Breast epithelium (tissue), 3 donors: ENCODE measurements around the gene HMGB4.

Experiments used
- POLR2A ChIP-seq: fragments of 450-650 bp; IDR thresholded peaks from one replicate; pipeline ENCODE4 v1.6.1; 2016; ENCODE audit warnings: antibody characterized with exemption, mild to moderate bottlenecking, moderate library complexity
- POLR2AphosphoS5 ChIP-seq, 3 donors: sonication (generic); formaldehyde crosslinking; IDR thresholded peaks; one replicate each; pipeline ENCODE4 v1.6.1; 2017; ENCODE audit warnings: antibody characterized with exemption in 3 of 3
- TF ChIP-seq, protein P1 (sequence below), 3 donors: fragments of 450-650 bp; IDR thresholded peaks; one replicate each; pipeline ENCODE4 v1.5.1; 2016 to 2017; ENCODE audit warnings: antibody characterized with exemption in 3 of 3, mild to moderate bottlenecking in 3 of 3, moderate library complexity in 3 of 3

GRCh38 chr1:33820804-33821203, 43.1 kb upstream of the HMGB4 start:
- TF ChIP-seq POLR2A (no peak), POLR2AphosphoS5 (IDR thresholded peaks at IDR 0.05) (no peak)
- TF ChIP-seq, protein P1, sequence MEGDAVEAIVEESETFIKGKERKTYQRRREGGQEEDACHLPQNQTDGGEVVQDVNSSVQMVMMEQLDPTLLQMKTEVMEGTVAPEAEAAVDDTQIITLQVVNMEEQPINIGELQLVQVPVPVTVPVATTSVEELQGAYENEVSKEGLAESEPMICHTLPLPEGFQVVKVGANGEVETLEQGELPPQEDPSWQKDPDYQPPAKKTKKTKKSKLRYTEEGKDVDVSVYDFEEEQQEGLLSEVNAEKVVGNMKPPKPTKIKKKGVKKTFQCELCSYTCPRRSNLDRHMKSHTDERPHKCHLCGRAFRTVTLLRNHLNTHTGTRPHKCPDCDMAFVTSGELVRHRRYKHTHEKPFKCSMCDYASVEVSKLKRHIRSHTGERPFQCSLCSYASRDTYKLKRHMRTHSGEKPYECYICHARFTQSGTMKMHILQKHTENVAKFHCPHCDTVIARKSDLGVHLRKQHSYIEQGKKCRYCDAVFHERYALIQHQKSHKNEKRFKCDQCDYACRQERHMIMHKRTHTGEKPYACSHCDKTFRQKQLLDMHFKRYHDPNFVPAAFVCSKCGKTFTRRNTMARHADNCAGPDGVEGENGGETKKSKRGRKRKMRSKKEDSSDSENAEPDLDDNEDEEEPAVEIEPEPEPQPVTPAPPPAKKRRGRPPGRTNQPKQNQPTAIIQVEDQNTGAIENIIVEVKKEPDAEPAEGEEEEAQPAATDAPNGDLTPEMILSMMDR (IDR thresholded peaks at IDR 0.05), result no peak
